Neuron (in vitro differentiated cells): ENCODE results near the gene NECAB3.

Experiments
- H2AFZ ChIP-seq: one replicate; pipeline ENCODE4 v1.6.1; 2013; ENCODE audit warnings: low read depth, mild to moderate bottlenecking, inconsistent platforms, low read length, moderate library complexity
- H3K27me3 ChIP-seq: one replicate; pipeline ENCODE4 v1.6.1; 2013; ENCODE audit warnings: low read length; ENCODE audit not compliant: insufficient read depth
- H3K36me3 ChIP-seq: one replicate; pipeline ENCODE4 v1.6.1; 2013; ENCODE audit warnings: low read length; ENCODE audit not compliant: insufficient read depth
- H3K4me1 ChIP-seq: one replicate; pipeline ENCODE4 v1.6.1; 2013; ENCODE audit warnings: low read length; ENCODE audit not compliant: insufficient read depth
- H3K4me3 ChIP-seq: 2 replicates; pipeline ENCODE4 v1.5.1; 2013; ENCODE audit warnings: mild to moderate bottlenecking, low read length, moderate library complexity
- H3K9me3 ChIP-seq: one replicate; pipeline ENCODE4 v1.6.1; 2013; ENCODE audit warnings: low read length

Gene NECAB3

GRCh38 chr20:33660035-33660684 is 14.1 kb downstream of the NECAB3 start:
- Histone ChIP-seq H3K27me3 (no peaks in the 10 kb centered on the region), H3K4me3 (no peak overlapping the region), H2AFZ (no peak overlapping the region), H3K9me3 (no peaks in the 10 kb centered on the region), H3K4me1 (peaks cover 15% of the 10 kb centered on the region), H3K36me3 (no peaks in the 10 kb centered on the region)

GRCh38 chr20:33659341-33660034 is 14.7 kb downstream of the NECAB3 start:
- no peak overlapping the region for H2AFZ ChIP-seq
- H3K4me1 ChIP-seq, result peaks cover 14% of the 10 kb centered on the region
- no peak overlapping the region for H3K4me3 ChIP-seq
- H3K27me3 ChIP-seq, result no peaks in the 10 kb centered on the region
- no peaks in the 10 kb centered on the region for H3K9me3 ChIP-seq
- no peaks in the 10 kb centered on the region for H3K36me3 ChIP-seq

- no peaks in the 10 kb centered on the region for H3K36me3 ChIP-seq
- H3K9me3 ChIP-seq, result no peaks in the 10 kb centered on the region
Observed at GRCh38 chr20:33658929-33659328, 15.3 kb downstream of the NECAB3 start.

GRCh38 chr20:33658510-33658909 is 15.7 kb downstream of the NECAB3 start:
- Histone ChIP-seq H3K4me3 (no peak overlapping the region), H3K9me3 (no peaks in the 10 kb centered on the region)

More at GRCh38 chr20:33658929-33659328, 15.3 kb downstream of the NECAB3 start:
- Histone ChIP-seq H2AFZ (no peak overlapping the region), H3K27me3 (no peaks in the 10 kb centered on the region), H3K4me3 (no peak overlapping the region), H3K4me1 (peaks cover 8% of the 10 kb centered on the region)

GRCh38 chr20:33657704-33658095 is 16.5 kb downstream of the NECAB3 start:
- H3K4me1 ChIP-seq, result peaks cover under 1% of the 10 kb centered on the region
- H2AFZ ChIP-seq, result no peak overlapping the region
- H3K4me3 ChIP-seq, result no peak overlapping the region
- H3K36me3 ChIP-seq, result no peaks in the 10 kb centered on the region
- H3K27me3 ChIP-seq, result no peaks in the 10 kb centered on the region
- no peaks in the 10 kb centered on the region for H3K9me3 ChIP-seq

More at GRCh38 chr20:33658510-33658909, 15.7 kb downstream of the NECAB3 start:
- no peaks in the 10 kb centered on the region for H3K36me3 ChIP-seq
- H3K27me3 ChIP-seq, result no peaks in the 10 kb centered on the region
- H3K4me1 ChIP-seq, result peaks cover 6% of the 10 kb centered on the region
- H2AFZ ChIP-seq, result no peak overlapping the region

GRCh38 chr20:33656783-33657703 is 17.2 kb downstream of the NECAB3 start:
- Histone ChIP-seq H2AFZ (no peak overlapping the region), H3K27me3 (no peaks in the 10 kb centered on the region), H3K4me3 (no peak overlapping the region), H3K9me3 (no peaks in the 10 kb centered on the region), H3K4me1 (no peaks in the 10 kb centered on the region), H3K36me3 (no peaks in the 10 kb centered on the region)

GRCh38 chr20:33656010-33656782 is 18.0 kb downstream of the NECAB3 start:
- H2AFZ ChIP-seq, result no peak overlapping the region
- H3K36me3 ChIP-seq, result no peaks in the 10 kb centered on the region
- no peaks in the 10 kb centered on the region for H3K27me3 ChIP-seq
- no peaks in the 10 kb centered on the region for H3K9me3 ChIP-seq
- no peaks in the 10 kb centered on the region for H3K4me1 ChIP-seq
- H3K4me3 ChIP-seq, result no peak overlapping the region

GRCh38 chr20:33655164-33655563 is 19.1 kb downstream of the NECAB3 start:
- H3K9me3 ChIP-seq, result no peaks in the 10 kb centered on the region
- H3K27me3 ChIP-seq, result no peaks in the 10 kb centered on the region
- no peak overlapping the region for H3K4me3 ChIP-seq
- no peak overlapping the region for H2AFZ ChIP-seq
- no peaks in the 10 kb centered on the region for H3K4me1 ChIP-seq
- H3K36me3 ChIP-seq, result no peaks in the 10 kb centered on the region

GRCh38 chr20:33654680-33655161 is 19.5 kb downstream of the NECAB3 start:
- no peaks in the 10 kb centered on the region for H3K4me1 ChIP-seq
- no peak overlapping the region for H3K4me3 ChIP-seq
- no peaks in the 10 kb centered on the region for H3K36me3 ChIP-seq
- H2AFZ ChIP-seq, result no peak overlapping the region
- no peaks in the 10 kb centered on the region for H3K9me3 ChIP-seq
- H3K27me3 ChIP-seq, result no peaks in the 10 kb centered on the region

GRCh38 chr20:33653900-33654596 is 20.2 kb downstream of the NECAB3 start:
- Histone ChIP-seq H3K4me1 (no peaks in the 10 kb centered on the region), H3K4me3 (no peak overlapping the region), H2AFZ (no peak overlapping the region), H3K36me3 (no peaks in the 10 kb centered on the region), H3K27me3 (no peaks in the 10 kb centered on the region), H3K9me3 (no peaks in the 10 kb centered on the region)

- Histone ChIP-seq H2AFZ (no peak overlapping the region), H3K9me3 (no peaks in the 10 kb centered on the region), H3K36me3 (peaks cover 3% of the 10 kb centered on the region), H3K4me1 (peaks cover 3% of the 10 kb centered on the region), H3K4me3 (no peak overlapping the region), H3K27me3 (no peaks in the 10 kb centered on the region)
Observed at GRCh38 chr20:33653218-33653899, 20.9 kb downstream of the NECAB3 start.
